ENCODE measurements around the gene CARS1.

DNA sequence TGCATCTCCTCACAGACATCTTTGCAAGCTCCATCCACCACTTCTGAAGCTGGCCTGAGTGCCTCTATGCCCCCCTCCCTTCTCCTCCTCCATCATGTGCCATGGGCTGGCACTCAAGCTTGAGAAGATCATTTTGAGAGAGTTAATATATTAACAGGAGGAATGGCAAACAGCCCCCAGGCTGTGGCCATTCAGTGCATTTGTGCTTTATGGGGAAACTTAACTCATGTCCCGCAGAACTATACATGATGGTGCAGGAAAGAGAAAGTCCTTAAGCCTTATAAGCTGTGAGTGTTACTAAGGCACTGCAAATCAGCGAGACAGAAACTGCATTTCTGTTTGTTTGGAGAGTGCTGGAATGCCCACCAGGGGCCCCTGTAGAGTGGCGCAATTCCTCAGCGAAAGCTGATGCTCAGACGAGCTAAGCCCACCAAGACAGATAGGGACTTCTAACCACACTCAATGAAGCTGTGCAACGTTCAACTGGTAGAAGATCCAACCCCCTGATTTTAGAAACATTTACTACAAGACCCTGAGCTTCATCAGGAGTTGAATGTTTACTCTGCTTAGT is 101.2 kb downstream of the CARS1 start:
- no peak for TF ChIP-seq POLR2AphosphoS5 (IDR thresholded peaks at IDR 0.05; ENCODE audit: low read depth)
- no peak for TF ChIP-seq CTCF (IDR thresholded peaks at IDR 0.05; ENCODE audit: insufficient read depth, low read length)
- TF ChIP-seq SPI1 (IDR thresholded peaks at IDR 0.05; ENCODE audit: borderline replicate concordance, low read depth): no peak
- TF ChIP-seq GABPA (IDR thresholded peaks at IDR 0.05; ENCODE audit: low read depth): no peak

Measured in HL-60 (cell line).